ENCODE data around the gene SELENOF. TPM values are rescaled to one million over a fixed set of nuclear protein-coding genes. Genes with fewer than 3 reads are reported as not detected.

Gene SELENOF
- total RNA-seq, 5 donors from 2014 or later (not counting 1 experiment from before 2014, with no cell fraction given) = 141 to 165 (median 145) TPM

DNA sequence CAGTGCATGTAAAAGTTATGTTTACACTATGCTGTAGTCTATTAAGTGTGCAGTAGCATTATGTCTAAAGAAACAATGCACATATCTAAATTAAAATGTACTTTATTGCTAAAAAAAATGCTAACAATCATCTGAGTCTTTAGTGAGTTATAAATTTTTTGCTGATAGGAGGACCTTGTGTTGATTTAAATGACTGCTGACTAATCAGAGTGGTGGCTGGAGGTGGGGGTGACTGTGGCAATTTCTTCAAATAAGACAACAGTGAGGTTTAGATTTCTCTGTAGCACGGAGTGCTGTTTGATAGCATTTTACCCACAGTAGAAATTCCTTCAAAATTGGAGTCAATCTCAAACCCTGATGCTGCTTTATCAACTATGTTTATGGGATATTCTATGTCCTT lies 37.5 kb upstream of the SELENOF start:
- Histone ChIP-seq H3K27me3 (replicated peaks in 1 of 2; ENCODE audit: control insufficient read depth in 2 of 2, extremely low read depth in 1 of 2, insufficient read depth in 2 of 2, low read length in 1 of 2) (no peaks in the 10 kb centered on the region), H3K27ac (ENCODE audit: low read length) (no peak overlapping the region), H3K4me3 (ENCODE audit: control insufficient read depth in 1 of 2, extremely low read depth in 1 of 2, low read length in 1 of 2) (no peak overlapping the region), H3K4me1 (ENCODE audit: control insufficient read depth in 1 of 2, extremely low read depth in 1 of 2, insufficient read depth in 2 of 2, low read length in 2 of 2) (peaks cover 0 to 2% of the 10 kb centered on the region in 2 experiments), H3K9me3 (no peaks in the 10 kb centered on the region), H3K36me3 (ENCODE audit: control insufficient read depth in 2 of 2, extremely low read depth in 1 of 2, insufficient read depth in 1 of 2, low read length in 1 of 2) (no peaks in the 10 kb centered on the region)
- DNase-seq = no peak
- CTCF ChIA-PET = interaction anchor here in 1 of 2 donors (0.6 kb wide), 1 partner anchor 11 kb away, joined by 3 read pairs; no protein-coding TSS in a partner anchor
- no CpG with 5 or more reads among the region's 1 CpG for WGBS (ENCODE audit: insufficient coverage)
- POLR2A ChIA-PET = no interaction called here
- Mint-ChIP-seq H3K4me1 (peaks cover 7 to 30% (median 8%) of the 10 kb centered on the region in 3 donors), H3K9me3 (no peaks in the 10 kb centered on the region), H3K36me3 (no peaks in the 10 kb centered on the region), H3K4me3 (no peak overlapping the region), H3K27ac (no peak overlapping the region), H3K27me3 (no peaks in the 10 kb centered on the region)
- ATAC-seq (replicated peaks in 1 of 4) = no peak

DNA sequence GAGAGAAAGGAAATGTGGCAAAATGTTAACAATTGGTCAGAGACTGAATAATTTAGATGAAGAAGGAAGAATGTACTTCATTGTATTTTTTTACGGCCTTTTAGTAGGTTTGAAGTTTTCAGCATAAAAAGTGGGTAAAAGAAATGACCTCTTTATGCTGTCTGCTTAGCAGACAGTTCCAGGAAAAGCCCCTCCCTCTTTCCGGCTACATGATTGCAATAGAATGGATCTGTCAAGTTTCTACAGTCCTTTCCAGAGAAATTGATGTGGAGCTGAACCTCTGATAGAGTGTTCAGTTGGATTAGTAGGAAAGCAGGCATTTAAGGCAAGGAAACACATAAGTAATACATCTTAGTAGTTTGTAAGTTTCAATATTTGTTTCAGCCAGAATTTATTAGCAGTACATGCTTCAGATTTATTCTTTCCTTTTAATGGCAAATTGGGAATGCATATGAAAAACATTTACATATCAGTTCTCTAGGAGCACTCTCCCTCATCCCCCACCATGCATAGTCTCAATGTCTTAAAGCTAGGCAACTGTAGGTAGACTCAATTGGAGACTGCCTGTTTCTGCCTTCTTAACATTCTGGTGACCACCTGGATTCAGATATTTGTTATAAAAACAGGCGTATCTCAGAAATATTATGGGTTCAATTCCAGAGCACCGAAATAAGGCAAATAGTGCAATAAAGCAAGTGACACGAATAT lies 36.9 kb upstream of the SELENOF start:
- CTCF ChIA-PET = interaction anchor here in 1 of 2 donors (0.6 kb wide), 1 partner anchor 12 kb away, joined by 3 read pairs; no protein-coding TSS in a partner anchor
- Histone ChIP-seq H3K36me3 (ENCODE audit: control insufficient read depth in 2 of 2, extremely low read depth in 1 of 2, insufficient read depth in 1 of 2, low read length in 1 of 2) (no peaks in the 10 kb centered on the region), H3K27me3 (replicated peaks in 1 of 2; ENCODE audit: control insufficient read depth in 2 of 2, extremely low read depth in 1 of 2, insufficient read depth in 2 of 2, low read length in 1 of 2) (no peaks in the 10 kb centered on the region), H3K4me1 (ENCODE audit: control insufficient read depth in 1 of 2, extremely low read depth in 1 of 2, insufficient read depth in 2 of 2, low read length in 2 of 2) (peaks cover 0 to 2% of the 10 kb centered on the region in 2 experiments), H3K9me3 (no peaks in the 10 kb centered on the region), H3K27ac (ENCODE audit: low read length) (no peak overlapping the region), H3K4me3 (ENCODE audit: control insufficient read depth in 1 of 2, extremely low read depth in 1 of 2, low read length in 1 of 2) (no peak overlapping the region)
- ATAC-seq (replicated peaks in 1 of 4) (no peak), DNase-seq (no peak)
- H3K36me3 Mint-ChIP-seq = no peaks in the 10 kb centered on the region
- no peak overlapping the region for H3K4me3 Mint-ChIP-seq
- 100% methylated on average over 2 of the region's 5 CpGs for WGBS (ENCODE audit: insufficient coverage)
- no peaks in the 10 kb centered on the region for H3K27me3 Mint-ChIP-seq
- POLR2A ChIA-PET = no interaction called here
- peaks cover 5 to 28% (median 7%) of the 10 kb centered on the region in 3 donors for H3K4me1 Mint-ChIP-seq
- H3K27ac Mint-ChIP-seq = no peak overlapping the region
- H3K9me3 Mint-ChIP-seq = no peaks in the 10 kb centered on the region

DNA sequence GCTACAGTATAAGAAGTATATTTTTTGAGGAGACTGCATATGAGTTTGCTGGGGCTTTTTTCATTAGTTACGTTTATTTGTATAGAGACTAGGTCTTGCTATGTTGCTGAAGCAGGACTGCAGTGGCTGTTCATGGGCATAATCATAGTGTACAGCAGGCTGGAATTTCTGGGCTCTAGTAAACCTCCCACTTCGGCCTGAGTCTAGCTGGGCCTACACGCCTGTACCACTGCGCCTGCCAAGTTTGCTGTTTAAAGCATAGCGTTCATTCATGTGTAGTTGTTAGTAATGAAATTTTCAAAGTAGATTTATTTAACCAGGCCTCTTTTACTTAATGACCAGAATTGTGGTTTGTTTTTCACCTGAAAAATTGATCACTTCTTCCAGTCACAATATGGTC lies 34.3 kb upstream of the SELENOF start:
- H3K4me3 Mint-ChIP-seq = no peak overlapping the region
- H3K4me3 ChIP-seq (ENCODE audit: control insufficient read depth in 1 of 2, extremely low read depth in 1 of 2, low read length in 1 of 2) = no peak overlapping the region
- no peak overlapping the region for H3K27ac ChIP-seq (ENCODE audit: low read length)
- H3K27me3 Mint-ChIP-seq = no peaks in the 10 kb centered on the region
- no peaks in the 10 kb centered on the region for H3K4me1 ChIP-seq (ENCODE audit: control insufficient read depth in 1 of 2, extremely low read depth in 1 of 2, insufficient read depth in 2 of 2, low read length in 2 of 2)
- no peaks in the 10 kb centered on the region for H3K27me3 ChIP-seq (replicated peaks in 1 of 2; ENCODE audit: control insufficient read depth in 2 of 2, extremely low read depth in 1 of 2, insufficient read depth in 2 of 2, low read length in 1 of 2)
- ChIA-PET CTCF (interaction anchor here in 1 of 2 donors (0.6 to 1.3 kb wide), 2 partner anchors 70 to 103 kb away, joined by 3 read pairs; no protein-coding TSS in a partner anchor), POLR2A (interaction anchor here in 1 of 2 donors (0.6 kb wide), 2 partner anchors 8 to 208 kb away, joined by 3 read pairs; no protein-coding TSS in a partner anchor)
- 100% methylated on average over 2 of the region's 5 CpGs for WGBS (ENCODE audit: insufficient coverage)
- H3K9me3 ChIP-seq = no peaks in the 10 kb centered on the region
- H3K36me3 ChIP-seq (ENCODE audit: control insufficient read depth in 2 of 2, extremely low read depth in 1 of 2, insufficient read depth in 1 of 2, low read length in 1 of 2) = no peaks in the 10 kb centered on the region
- DNase-seq = no peak
- peaks cover 6 to 19% (median 15%) of the 10 kb centered on the region in 3 donors for H3K4me1 Mint-ChIP-seq
- no peaks in the 10 kb centered on the region for H3K36me3 Mint-ChIP-seq
- H3K9me3 Mint-ChIP-seq = no peaks in the 10 kb centered on the region
- no peak for ATAC-seq (replicated peaks in 1 of 4)
- H3K27ac Mint-ChIP-seq = no peak overlapping the region

DNA sequence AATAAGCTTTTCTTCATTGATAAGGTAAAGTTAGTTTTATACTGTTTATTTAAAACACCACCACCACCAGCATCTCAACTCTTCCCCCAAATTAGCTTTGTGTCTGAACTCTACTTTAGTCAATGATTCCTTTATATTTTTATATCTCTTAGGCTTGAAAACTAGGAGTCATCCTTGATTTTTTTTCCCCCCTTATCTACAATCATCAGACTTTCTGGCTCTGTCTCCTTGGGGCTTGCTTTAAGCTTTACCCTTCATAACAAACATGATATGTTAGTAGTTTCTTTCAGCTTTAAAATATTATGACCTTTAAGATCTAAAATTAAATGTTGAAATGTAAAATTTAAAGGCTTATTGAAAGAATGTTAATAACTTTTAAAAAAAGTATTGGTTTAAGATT lies 28.8 kb upstream of the SELENOF start:
- Histone ChIP-seq H3K27me3 (replicated peaks in 1 of 2; ENCODE audit: control insufficient read depth in 2 of 2, extremely low read depth in 1 of 2, insufficient read depth in 2 of 2, low read length in 1 of 2) (no peaks in the 10 kb centered on the region), H3K4me3 (ENCODE audit: control insufficient read depth in 1 of 2, extremely low read depth in 1 of 2, low read length in 1 of 2) (no peak overlapping the region), H3K27ac (ENCODE audit: low read length) (no peak overlapping the region), H3K36me3 (ENCODE audit: control insufficient read depth in 2 of 2, extremely low read depth in 1 of 2, insufficient read depth in 1 of 2, low read length in 1 of 2) (no peaks in the 10 kb centered on the region), H3K4me1 (ENCODE audit: control insufficient read depth in 1 of 2, extremely low read depth in 1 of 2, insufficient read depth in 2 of 2, low read length in 2 of 2) (no peaks in the 10 kb centered on the region), H3K9me3 (no peaks in the 10 kb centered on the region)
- DNase-seq = no peak
- H3K27me3 Mint-ChIP-seq = no peaks in the 10 kb centered on the region
- H3K27ac Mint-ChIP-seq = no peak overlapping the region
- no peaks in the 10 kb centered on the region for H3K9me3 Mint-ChIP-seq
- no peak overlapping the region for H3K4me3 Mint-ChIP-seq
- ATAC-seq (replicated peaks in 1 of 4) = no peak
- H3K36me3 Mint-ChIP-seq = no peaks in the 10 kb centered on the region
- peaks cover 11 to 28% (median 13%) of the 10 kb centered on the region in 3 donors for H3K4me1 Mint-ChIP-seq
- CTCF ChIA-PET = interaction anchor here in 1 of 2 donors (0.5 kb wide), 1 partner anchor 18 kb away, joined by 3 read pairs; no protein-coding TSS in a partner anchor
- POLR2A ChIA-PET = interaction anchor here in 1 of 2 donors (0.7 to 0.9 kb wide), 2 partner anchors 9 to 21 kb away, joined by 3 to 5 read pairs; no protein-coding TSS in a partner anchor

DNA sequence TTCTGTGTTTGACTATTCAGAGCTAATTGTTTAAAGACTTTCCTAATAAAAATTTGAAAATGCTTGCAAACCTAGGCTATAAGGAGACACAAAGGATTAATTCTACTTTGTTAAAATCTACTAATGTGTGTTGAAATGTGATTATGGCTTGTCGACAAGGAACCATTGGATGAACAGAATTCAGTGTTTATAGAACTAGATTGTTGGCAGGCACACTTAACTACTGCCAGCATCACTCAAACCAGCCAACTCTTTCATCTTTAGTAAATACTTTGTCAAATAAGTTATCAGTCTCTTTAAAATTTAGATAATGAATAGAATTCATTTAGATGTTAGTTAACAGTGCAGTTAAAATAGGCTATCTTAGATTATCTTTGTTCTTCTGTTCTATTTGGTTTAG lies 28.1 kb upstream of the SELENOF start:
- H3K4me1 ChIP-seq (ENCODE audit: control insufficient read depth in 1 of 2, extremely low read depth in 1 of 2, insufficient read depth in 2 of 2, low read length in 2 of 2) = no peaks in the 10 kb centered on the region
- ATAC-seq (replicated peaks in 1 of 4) (no peak), DNase-seq (no peak)
- Mint-ChIP-seq H3K27me3 (no peaks in the 10 kb centered on the region), H3K27ac (no peak overlapping the region), H3K9me3 (no peaks in the 10 kb centered on the region), H3K4me3 (no peak overlapping the region), H3K4me1 (peaks cover 11 to 30% (median 13%) of the 10 kb centered on the region in 3 donors), H3K36me3 (no peaks in the 10 kb centered on the region)
- ChIA-PET POLR2A (no interaction called here), CTCF (no interaction called here)
- H3K36me3 ChIP-seq (ENCODE audit: control insufficient read depth in 2 of 2, extremely low read depth in 1 of 2, insufficient read depth in 1 of 2, low read length in 1 of 2) = no peaks in the 10 kb centered on the region
- no peak overlapping the region for H3K27ac ChIP-seq (ENCODE audit: low read length)
- no peaks in the 10 kb centered on the region for H3K9me3 ChIP-seq
- H3K4me3 ChIP-seq (ENCODE audit: control insufficient read depth in 1 of 2, extremely low read depth in 1 of 2, low read length in 1 of 2) = no peak overlapping the region
- WGBS (ENCODE audit: insufficient coverage) = no CpG with 5 or more reads among the region's 1 CpG
- no peaks in the 10 kb centered on the region for H3K27me3 ChIP-seq (replicated peaks in 1 of 2; ENCODE audit: control insufficient read depth in 2 of 2, extremely low read depth in 1 of 2, insufficient read depth in 2 of 2, low read length in 1 of 2)

DNA sequence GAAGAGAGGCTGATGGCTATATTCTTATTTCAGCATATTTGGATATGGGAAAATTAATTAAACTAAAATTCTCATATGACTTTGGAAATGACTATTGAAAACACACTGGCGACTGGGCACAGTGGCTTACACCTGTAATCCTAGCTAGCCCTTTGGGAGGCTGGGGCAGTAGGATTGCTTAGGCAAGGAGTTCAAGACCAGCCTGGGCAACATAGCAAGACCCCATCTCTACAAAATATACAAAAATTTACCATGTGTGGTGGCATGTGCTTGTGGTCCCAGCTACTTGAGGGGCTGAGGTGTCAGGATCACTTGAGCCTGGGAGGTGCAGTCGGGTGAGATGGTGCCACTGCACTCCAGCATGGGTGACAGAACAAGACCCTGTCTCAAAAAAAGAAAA lies 26.7 kb upstream of the SELENOF start:
- Mint-ChIP-seq H3K27ac (no peak overlapping the region), H3K4me1 (peaks cover 9 to 29% (median 11%) of the 10 kb centered on the region in 3 donors), H3K4me3 (no peak overlapping the region), H3K27me3 (no peaks in the 10 kb centered on the region), H3K36me3 (no peaks in the 10 kb centered on the region), H3K9me3 (no peaks in the 10 kb centered on the region)
- H3K27ac ChIP-seq (ENCODE audit: low read length) = no peak overlapping the region
- ATAC-seq (replicated peaks in 1 of 4) = no peak
- ChIA-PET POLR2A (no interaction called here), CTCF (interaction anchor here (0.6 kb wide), 2 partner anchors 16 to 1940 kb away, joined by 3 to 8 read pairs; no protein-coding TSS in a partner anchor)
- no peak for DNase-seq
- H3K4me1 ChIP-seq (ENCODE audit: control insufficient read depth in 1 of 2, extremely low read depth in 1 of 2, insufficient read depth in 2 of 2, low read length in 2 of 2) = no peaks in the 10 kb centered on the region
- H3K36me3 ChIP-seq (ENCODE audit: control insufficient read depth in 2 of 2, extremely low read depth in 1 of 2, insufficient read depth in 1 of 2, low read length in 1 of 2) = no peaks in the 10 kb centered on the region
- WGBS (ENCODE audit: insufficient coverage) = 86% methylated on average over 1 of the region's 2 CpGs
- H3K4me3 ChIP-seq (ENCODE audit: control insufficient read depth in 1 of 2, extremely low read depth in 1 of 2, low read length in 1 of 2) = no peak overlapping the region
- no peaks in the 10 kb centered on the region for H3K27me3 ChIP-seq (replicated peaks in 1 of 2; ENCODE audit: control insufficient read depth in 2 of 2, extremely low read depth in 1 of 2, insufficient read depth in 2 of 2, low read length in 1 of 2)
- no peaks in the 10 kb centered on the region for H3K9me3 ChIP-seq

Measured in T-cell (primary cell).